Breast epithelium (tissue), 4 donors: ENCODE measurements around the gene LZTS2. TPM values are rescaled to one million over a fixed set of nuclear protein-coding genes. Genes with fewer than 3 reads are reported as not detected.

ENCODE experiments used
- DNase-seq, 2 donors: peaks; one replicate each; pipeline ENCODE4 v3.0.0-alpha.2; 2019; ENCODE audit warnings: low spot score in 2 of 2
- H3K27ac ChIP-seq, 2 donors: fragments of 200-600 bp; sonication (generic) in 1 of 2; one replicate each; pipeline ENCODE4 v1.5.1; 2016 to 2019; ENCODE audit warnings: mild to moderate bottlenecking in 1 of 2
- H3K27me3 ChIP-seq, 2 donors: fragments of 200-600 bp; sonication (generic) in 1 of 2; one replicate each; pipeline versions ENCODE4 v1.5.1 to v1.6.0; 2017 to 2019; ENCODE audit warnings: control low read depth in 1 of 2, mild to moderate bottlenecking in 1 of 2
- H3K36me3 ChIP-seq: fragments of 200-600 bp; one replicate; pipeline ENCODE4 v1.5.1; 2019
- H3K4me1 ChIP-seq, 2 donors: fragments of 200-600 bp; sonication (generic); one replicate each; pipeline ENCODE4 v1.5.1; 2016 to 2019; ENCODE audit warnings: control low read depth in 1 of 2
- H3K4me3 ChIP-seq, 3 donors: fragments of 200-600 bp; sonication (generic); 1 replicate in 2 of 3; 2 replicates in 1 of 3; pipeline ENCODE4 v1.5.1; 2016 to 2019; ENCODE audit warnings: mild to moderate bottlenecking in 3 of 3, moderate library complexity in 2 of 3
- H3K9me3 ChIP-seq, 2 donors: fragments of 200-600 bp; sonication (generic) in 1 of 2; one replicate each; pipeline ENCODE4 v1.5.1; 2016 to 2019; ENCODE audit warnings: control low read depth in 1 of 2
- CTCF ChIP-seq, 3 donors: fragments of 450-650 bp; IDR thresholded peaks; one replicate each; pipeline ENCODE4 v1.5.1; 2016 to 2017; ENCODE audit warnings: antibody characterized with exemption in 3 of 3, mild to moderate bottlenecking in 3 of 3, moderate library complexity in 3 of 3
- POLR2A ChIP-seq: fragments of 450-650 bp; IDR thresholded peaks from one replicate; pipeline ENCODE4 v1.6.1; 2016; ENCODE audit warnings: antibody characterized with exemption, mild to moderate bottlenecking, moderate library complexity
- POLR2AphosphoS5 ChIP-seq, 3 donors: sonication (generic); formaldehyde crosslinking; IDR thresholded peaks; one replicate each; pipeline ENCODE4 v1.6.1; 2017; ENCODE audit warnings: antibody characterized with exemption in 3 of 3
- intact Hi-C: fragments of 100-400 bp; cut with DNase I; formaldehyde crosslinking; loops from one replicate; pipeline ENCODE4 v1.15.1; 2023; ENCODE audit warnings: low total_unique reads
- total RNA-seq, 3 donors: library from RNA; depleted of rRNA; stranded (reverse); fragments of >200 nt; gene quantifications; one replicate each; pipeline ENCODE4 v1.1.0, GENCODE V29; 2016

LZTS2 gene
- total RNA-seq, 3 donors from 2014 or later, result 44.0 to 67.5 (median 61.3) TPM

- peak; percentile 82 for DNase-seq
- no peaks in the 10 kb centered on the region for H3K9me3 ChIP-seq
- intact Hi-C loops, result no loop called here
- no peak overlapping the region for H3K4me3 ChIP-seq
- H3K36me3 ChIP-seq, result no peaks in the 10 kb centered on the region
- no peaks in the 10 kb centered on the region for H3K27me3 ChIP-seq
- H3K4me1 ChIP-seq, result peaks cover 0 to 9% of the 10 kb centered on the region in 2 donors
- TF ChIP-seq CTCF (IDR thresholded peaks at IDR 0.05) (peak; percentile 81 to 96 (median 94)), POLR2A (no peak), POLR2AphosphoS5 (IDR thresholded peaks at IDR 0.05) (peak in 1 of 3 donors; percentile 74)
- H3K27ac ChIP-seq, result peak overlapping the region; percentile 29 to 62
Observed at GRCh38 chr10:101012525-101013364, 13.1 kb downstream of the LZTS2 start.

- Histone ChIP-seq H3K27me3 (no peaks in the 10 kb centered on the region), H3K4me1 (peaks cover 0 to 9% of the 10 kb centered on the region in 2 donors), H3K4me3 (no peak overlapping the region), H3K36me3 (no peaks in the 10 kb centered on the region), H3K9me3 (no peaks in the 10 kb centered on the region), H3K27ac (peak overlapping the region; percentile 29 to 62)
- TF ChIP-seq POLR2A, result no peak
- no peak for TF ChIP-seq CTCF (IDR thresholded peaks at IDR 0.05)
- TF ChIP-seq POLR2AphosphoS5 (IDR thresholded peaks at IDR 0.05), result no peak
- intact Hi-C loops, result no loop called here
- DNase-seq, result no peak
Observed at GRCh38 chr10:101013365-101013825, 13.8 kb downstream of the LZTS2 start.

GRCh38 chr10:101014230-101014884, 14.7 kb downstream of the LZTS2 start:
- H3K4me1 ChIP-seq, result peaks cover 3 to 9% of the 10 kb centered on the region in 2 donors
- TF ChIP-seq POLR2A (no peak), CTCF (IDR thresholded peaks at IDR 0.05) (peak; percentile 85 to 91 (median 90))
- no peak overlapping the region for H3K27ac ChIP-seq
- no peaks in the 10 kb centered on the region for H3K36me3 ChIP-seq
- DNase-seq, result peak; percentile 68 to 85
- no peaks in the 10 kb centered on the region for H3K9me3 ChIP-seq
- no peak overlapping the region for H3K4me3 ChIP-seq
- intact Hi-C loops, result no loop called here
- H3K27me3 ChIP-seq, result no peaks in the 10 kb centered on the region

- no peak overlapping the region for H3K4me3 ChIP-seq
- H3K36me3 ChIP-seq, result no peaks in the 10 kb centered on the region
- TF ChIP-seq POLR2A, result no peak
- TF ChIP-seq CTCF (IDR thresholded peaks at IDR 0.05), result no peak
- no peak for TF ChIP-seq POLR2AphosphoS5 (IDR thresholded peaks at IDR 0.05)
- intact Hi-C loops, result no loop called here
- no peak overlapping the region for H3K27ac ChIP-seq
- H3K4me1 ChIP-seq, result peaks cover 3 to 9% of the 10 kb centered on the region in 2 donors
- no peaks in the 10 kb centered on the region for H3K9me3 ChIP-seq
- no peaks in the 10 kb centered on the region for H3K27me3 ChIP-seq
- DNase-seq, result no peak
Observed at GRCh38 chr10:101014966-101015581, 15.5 kb downstream of the LZTS2 start.
